ENCODE results near the gene NLRC5. TPM values are rescaled to one million over a fixed set of nuclear protein-coding genes. Genes with fewer than 3 reads are reported as not detected.
"Not testable (repeated sequence)": the region's sequence is repeated elsewhere in the genome, so short reads cannot be mapped to it uniquely, and the experiment has no call there.

NLRC5 gene
- total RNA-seq, 1 experiment from 2014 or later: 3.5 TPM

DNA sequence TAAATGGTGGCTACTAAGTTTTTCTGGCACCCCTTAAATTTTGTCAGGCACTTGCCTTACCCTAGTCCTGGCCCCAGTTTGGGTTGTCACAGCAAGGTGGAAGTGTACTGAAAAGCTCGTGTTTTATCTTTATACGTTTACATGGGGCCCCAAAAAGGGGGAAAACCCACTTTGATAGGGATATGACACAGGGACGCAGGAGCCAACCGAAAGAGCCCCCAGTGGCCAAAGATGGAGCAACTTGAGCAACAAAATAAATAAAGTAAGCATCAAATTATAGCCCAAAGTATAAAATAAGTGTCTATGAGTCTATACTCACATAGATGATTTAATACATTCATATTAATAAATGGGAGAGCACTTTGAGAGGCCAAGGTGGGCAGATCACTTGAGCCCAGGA is 32.6 kb upstream of the NLRC5 start:
- in situ Hi-C loops (cut with HindIII; ENCODE audit: low pct_unique_long_range_greater_than_20kb, low sequenced_read_pairs): no loop called here
- DNase-seq (ENCODE audit: low read depth, low spot score): no peak

DNA sequence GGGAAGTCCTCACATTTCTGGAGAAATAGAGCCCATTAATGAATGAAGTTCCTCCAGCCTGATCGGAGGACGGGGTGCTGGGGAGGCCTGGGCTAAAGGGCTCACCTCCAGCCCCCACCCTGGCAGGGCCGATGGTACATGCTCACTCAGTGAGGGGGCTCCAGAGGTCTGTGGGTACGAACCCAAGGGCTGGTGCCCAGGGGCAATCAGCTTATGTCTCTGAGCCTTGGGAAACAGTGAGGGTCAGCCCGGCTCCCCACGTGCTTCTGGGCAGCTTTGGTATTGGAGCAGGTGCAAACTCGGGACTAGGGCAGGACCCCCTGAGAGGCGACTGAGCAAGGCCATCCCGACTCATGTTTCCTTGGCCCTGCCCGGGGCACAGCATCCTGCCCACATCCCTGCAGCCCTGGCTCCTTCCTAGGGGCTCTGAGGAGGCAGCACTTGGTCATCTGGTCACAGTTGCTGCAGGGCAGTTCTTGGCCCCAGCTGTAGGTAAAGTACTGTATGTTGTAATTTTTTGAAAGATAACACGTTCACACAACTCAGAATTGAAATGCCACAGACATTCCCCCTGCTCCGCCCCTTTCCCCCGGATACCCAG is 28.6 kb upstream of the NLRC5 start:
- in situ Hi-C loops (cut with HindIII; ENCODE audit: low pct_unique_long_range_greater_than_20kb, low sequenced_read_pairs): no loop called here

DNA sequence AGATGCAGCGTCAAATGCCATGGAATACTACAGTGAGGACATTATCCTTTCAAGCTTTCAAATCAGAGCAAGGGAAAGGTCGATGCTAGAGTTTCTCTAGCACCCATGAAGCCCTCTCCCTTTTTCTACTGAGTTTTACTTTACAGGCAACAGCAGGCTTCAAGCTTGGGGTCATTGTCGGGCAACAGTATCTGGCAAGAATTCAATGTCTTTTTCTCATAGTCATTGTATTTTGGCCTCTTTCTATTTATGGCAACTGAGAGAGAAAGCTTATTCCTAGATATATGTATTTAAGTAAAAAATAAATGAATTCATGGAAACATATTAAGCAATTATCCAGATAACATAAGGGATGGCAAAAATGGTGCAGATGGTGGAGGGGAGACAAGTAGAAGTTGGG is 28.0 kb upstream of the NLRC5 start:
- no peak for DNase-seq (ENCODE audit: low read depth, low spot score)
- in situ Hi-C loops (cut with HindIII; ENCODE audit: low pct_unique_long_range_greater_than_20kb, low sequenced_read_pairs): no loop called here

More for the DNA sequence above, 28.6 kb upstream of the NLRC5 start:
- no peak for DNase-seq (ENCODE audit: low read depth, low spot score)

DNA sequence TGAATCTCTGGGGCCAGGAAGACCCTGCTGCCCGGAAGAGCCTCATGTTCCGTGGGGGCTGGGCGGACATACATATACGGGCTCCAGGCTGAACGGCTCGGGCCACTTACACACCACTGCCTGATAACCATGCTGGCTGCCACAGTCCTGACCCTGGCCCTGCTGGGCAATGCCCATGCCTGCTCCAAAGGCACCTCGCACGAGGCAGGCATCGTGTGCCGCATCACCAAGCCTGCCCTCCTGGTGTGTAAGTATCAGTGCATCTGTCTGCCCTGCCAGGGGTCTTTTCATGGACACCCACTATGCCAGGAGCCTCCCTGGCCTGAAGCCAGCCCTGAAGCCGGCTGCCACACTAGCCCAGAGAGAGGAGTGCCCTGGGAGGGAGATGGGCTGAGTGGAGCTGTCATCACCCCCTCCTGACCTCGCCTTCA is 27.5 kb upstream of the NLRC5 start, which contains the start of gene CETP:
Gene CETP, plus strand, starts transcription at position 100 of the 431 bp plus-strand sequence. Its CDS starts 30 bp downstream, at position 130.
- DNase-seq (ENCODE audit: low read depth, low spot score): no peak
- in situ Hi-C loops (cut with HindIII; ENCODE audit: low pct_unique_long_range_greater_than_20kb, low sequenced_read_pairs): no loop called here

DNA sequence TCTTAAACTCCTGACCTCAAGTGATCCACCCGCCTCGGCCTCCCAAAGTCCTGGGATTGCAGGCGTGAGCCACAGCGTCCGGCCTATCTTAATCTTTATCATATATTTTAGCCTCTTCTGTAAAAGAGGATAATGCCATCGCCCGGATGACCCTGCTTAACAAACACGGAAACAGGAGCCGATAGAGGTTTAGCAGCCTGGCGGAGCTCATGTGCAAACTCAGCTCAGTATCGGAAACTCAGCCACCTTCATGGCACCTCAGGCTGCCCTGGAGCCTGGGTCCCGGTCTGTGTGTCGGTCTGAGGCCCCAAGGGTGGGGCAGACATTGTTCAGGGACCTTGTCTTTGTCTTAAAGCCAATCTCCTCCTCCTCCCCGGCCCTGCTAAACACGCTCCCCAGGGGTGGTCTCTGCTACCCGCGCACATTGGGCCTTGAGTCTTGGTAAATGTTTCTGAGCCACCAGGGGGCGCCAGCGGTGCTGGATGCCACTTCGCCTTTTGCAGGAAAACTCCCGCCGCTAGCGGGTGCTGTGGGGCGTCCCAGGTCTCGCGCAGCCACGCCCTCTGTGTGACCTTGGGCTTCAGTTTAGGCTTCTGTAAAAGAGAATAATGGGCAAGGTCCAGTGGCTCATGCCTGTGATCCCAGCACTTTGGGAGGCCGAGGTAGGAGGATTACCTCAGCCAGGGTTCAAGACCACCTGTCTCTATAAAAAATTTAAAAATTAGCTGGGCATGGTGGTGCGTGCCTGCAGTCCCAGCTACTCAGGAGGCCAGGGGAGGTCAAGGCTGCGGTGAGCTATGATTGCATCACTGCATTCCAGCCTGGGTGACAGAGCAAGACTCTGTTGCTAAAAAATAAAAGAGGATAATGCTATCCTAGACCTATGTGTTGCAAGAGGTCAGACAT is 24.9 kb upstream of the NLRC5 start:
- in situ Hi-C loops (cut with HindIII; ENCODE audit: low pct_unique_long_range_greater_than_20kb, low sequenced_read_pairs): no loop called here

DNA sequence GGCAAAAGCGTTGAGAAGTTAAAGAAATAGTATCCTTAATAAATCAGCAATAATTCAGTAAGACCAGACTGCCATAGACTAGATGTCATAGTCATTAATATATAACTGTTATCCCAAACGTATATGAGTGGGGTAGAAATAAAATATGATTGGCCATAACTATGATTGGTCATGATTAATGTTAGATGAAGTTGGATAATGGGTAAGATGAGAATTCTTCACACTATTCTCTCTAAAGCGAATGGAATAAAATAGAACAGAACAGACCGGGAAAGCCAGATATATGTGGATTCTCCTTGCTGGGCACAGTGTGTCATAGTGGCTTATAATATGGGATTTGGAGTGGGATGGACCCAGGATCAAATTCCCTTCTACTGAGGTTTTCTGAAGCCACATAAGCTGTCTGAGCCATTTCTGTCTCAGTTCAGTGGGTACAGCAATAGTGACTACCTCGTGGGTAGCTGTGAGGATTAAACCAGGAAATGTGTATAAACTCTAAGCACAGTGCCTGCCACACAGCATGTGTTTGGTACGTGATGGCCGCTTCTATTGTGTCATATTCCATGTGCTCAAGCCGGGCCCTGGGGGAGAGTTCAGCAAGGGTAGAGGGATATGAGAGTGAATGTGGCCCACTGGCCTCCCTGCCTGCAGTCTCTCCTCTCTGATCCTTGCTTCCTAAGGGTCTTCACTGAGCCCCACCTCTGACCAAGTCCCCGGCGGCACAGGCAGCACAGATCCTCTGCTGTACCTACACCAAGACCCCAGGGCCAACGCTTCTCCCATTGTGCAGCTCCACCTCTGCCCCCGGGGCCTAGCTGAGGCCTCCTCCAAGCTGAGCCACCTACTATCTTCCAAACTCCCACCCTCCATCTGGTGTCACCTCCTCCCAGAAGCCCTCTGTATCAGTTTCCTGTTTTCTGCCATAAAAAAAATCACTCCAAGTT is 23.9 kb upstream of the NLRC5 start:
- in situ Hi-C loops (cut with HindIII; ENCODE audit: low pct_unique_long_range_greater_than_20kb, low sequenced_read_pairs): no loop called here

More for the DNA sequence above, 24.9 kb upstream of the NLRC5 start:
- peak; percentile 87 for DNase-seq (ENCODE audit: low read depth, low spot score)

DNA sequence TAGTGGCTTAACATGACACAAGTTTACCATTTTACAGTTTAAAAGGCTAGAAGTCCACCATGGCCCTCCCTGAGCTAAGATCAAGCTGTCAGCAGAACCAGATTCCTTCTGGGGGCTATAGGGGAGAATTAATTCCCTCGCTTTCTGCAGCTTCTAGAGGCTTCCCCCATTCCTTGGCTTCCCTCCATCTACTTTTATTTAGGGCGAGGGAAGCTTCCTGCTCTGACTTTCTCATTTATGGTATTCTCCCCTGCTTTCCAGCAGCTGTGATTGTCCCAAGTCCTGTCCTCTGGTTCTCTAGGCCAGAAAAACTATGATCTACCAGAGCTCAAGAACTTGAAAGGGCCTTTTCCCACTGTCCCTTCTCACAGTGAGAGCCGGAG is 23.3 kb upstream of the NLRC5 start:
- no peak for DNase-seq (ENCODE audit: low read depth, low spot score)
- in situ Hi-C loops (cut with HindIII; ENCODE audit: low pct_unique_long_range_greater_than_20kb, low sequenced_read_pairs): no loop called here

More for the DNA sequence above, 23.9 kb upstream of the NLRC5 start:
- no peak for DNase-seq (ENCODE audit: low read depth, low spot score)

DNA sequence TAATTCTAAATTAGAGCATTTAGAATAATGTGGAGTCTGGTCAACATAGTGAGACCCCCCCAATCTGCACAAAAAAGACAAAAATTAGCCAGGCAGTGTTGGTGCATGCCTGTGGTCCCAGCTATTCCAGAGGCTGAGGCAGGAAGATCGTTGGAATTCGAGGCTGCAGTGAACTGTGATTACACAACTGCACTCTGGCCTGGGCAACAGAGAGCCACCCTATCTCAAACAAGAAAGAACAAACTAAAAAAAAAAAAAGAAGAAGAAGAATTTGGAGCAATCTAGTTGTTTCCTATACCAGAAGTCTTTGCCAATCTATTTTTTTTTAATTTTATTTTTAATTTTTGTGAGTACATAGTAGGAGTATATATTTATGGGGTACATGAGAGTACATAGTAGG is 21.6 kb upstream of the NLRC5 start:
- in situ Hi-C loops (cut with HindIII; ENCODE audit: low pct_unique_long_range_greater_than_20kb, low sequenced_read_pairs): no loop called here
- DNase-seq (ENCODE audit: low read depth, low spot score): no peak

DNA sequence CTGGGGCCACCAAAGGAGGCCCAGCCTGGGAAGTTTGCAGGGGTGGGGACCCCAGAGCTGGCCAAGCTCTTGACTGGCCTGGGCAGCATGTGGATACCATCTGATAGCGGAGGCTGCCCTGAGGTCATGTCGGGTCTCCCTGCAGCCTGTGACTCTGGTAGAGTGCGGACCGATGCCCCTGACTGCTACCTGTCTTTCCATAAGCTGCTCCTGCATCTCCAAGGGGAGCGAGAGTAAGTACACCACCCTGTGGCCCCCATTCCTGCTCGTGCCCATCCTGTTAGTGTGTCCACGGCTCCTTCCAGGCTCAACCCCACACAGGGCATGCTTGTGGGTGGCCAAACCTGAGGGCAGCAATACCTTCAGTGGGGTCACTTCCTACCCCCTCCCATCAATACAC is 19.6 kb upstream of the NLRC5 start:
- no peak for DNase-seq (ENCODE audit: low read depth, low spot score)
- in situ Hi-C loops (cut with HindIII; ENCODE audit: low pct_unique_long_range_greater_than_20kb, low sequenced_read_pairs): no loop called here

DNA sequence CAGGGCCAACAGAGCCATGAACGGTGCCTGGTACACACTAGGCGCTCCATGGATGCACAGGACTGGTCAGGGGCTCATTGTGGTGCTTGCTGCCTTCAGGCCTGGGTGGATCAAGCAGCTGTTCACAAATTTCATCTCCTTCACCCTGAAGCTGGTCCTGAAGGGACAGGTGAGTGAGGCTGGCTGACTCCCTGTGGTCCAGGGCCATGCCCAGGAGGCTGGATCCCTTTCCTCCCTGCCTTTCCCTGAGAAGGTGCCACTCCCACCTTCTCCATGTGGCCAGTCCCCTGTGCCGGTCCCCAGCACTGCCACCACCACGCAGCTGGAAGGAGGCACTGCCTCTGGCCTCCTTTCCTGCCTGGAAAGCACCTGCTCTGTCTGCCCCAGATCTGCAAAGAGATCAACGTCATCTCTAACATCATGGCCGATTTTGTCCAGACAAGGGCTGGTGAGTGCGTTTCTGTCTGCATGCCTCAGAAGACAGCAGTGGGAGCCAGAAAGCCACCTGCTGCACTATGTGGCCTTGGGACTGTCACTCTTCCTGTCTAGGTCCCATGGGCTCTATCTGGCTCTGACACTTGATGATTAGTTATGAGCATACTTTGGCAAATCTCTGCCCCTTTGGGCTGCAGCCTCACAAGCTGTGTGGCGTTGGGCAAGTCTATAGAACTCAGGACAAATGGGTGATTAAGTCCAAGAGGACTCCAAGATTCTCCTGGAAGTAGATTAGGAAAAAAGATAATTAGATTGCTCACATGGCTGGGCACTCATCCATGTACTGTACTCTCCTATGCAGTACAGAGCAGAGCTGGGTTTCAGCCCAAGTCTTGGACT is 18.2 kb upstream of the NLRC5 start:
- no peak for DNase-seq (ENCODE audit: low read depth, low spot score)
- in situ Hi-C loops (cut with HindIII; ENCODE audit: low pct_unique_long_range_greater_than_20kb, low sequenced_read_pairs): no loop called here

DNA sequence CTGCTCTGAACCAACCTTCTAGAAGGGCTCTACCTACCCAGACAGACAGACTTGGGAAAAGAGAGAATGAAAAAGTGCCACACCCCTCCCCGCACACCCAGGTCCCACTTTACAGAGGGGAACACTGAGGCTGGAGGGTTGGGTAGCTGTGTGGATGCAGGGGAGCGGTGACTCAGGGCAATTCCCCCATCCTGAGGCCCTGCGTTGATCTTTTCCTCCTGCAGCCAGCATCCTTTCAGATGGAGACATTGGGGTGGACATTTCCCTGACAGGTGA is 17.7 kb upstream of the NLRC5 start:
- in situ Hi-C loops (cut with HindIII; ENCODE audit: low pct_unique_long_range_greater_than_20kb, low sequenced_read_pairs): no loop called here
- no peak for DNase-seq (ENCODE audit: low read depth, low spot score)

DNA sequence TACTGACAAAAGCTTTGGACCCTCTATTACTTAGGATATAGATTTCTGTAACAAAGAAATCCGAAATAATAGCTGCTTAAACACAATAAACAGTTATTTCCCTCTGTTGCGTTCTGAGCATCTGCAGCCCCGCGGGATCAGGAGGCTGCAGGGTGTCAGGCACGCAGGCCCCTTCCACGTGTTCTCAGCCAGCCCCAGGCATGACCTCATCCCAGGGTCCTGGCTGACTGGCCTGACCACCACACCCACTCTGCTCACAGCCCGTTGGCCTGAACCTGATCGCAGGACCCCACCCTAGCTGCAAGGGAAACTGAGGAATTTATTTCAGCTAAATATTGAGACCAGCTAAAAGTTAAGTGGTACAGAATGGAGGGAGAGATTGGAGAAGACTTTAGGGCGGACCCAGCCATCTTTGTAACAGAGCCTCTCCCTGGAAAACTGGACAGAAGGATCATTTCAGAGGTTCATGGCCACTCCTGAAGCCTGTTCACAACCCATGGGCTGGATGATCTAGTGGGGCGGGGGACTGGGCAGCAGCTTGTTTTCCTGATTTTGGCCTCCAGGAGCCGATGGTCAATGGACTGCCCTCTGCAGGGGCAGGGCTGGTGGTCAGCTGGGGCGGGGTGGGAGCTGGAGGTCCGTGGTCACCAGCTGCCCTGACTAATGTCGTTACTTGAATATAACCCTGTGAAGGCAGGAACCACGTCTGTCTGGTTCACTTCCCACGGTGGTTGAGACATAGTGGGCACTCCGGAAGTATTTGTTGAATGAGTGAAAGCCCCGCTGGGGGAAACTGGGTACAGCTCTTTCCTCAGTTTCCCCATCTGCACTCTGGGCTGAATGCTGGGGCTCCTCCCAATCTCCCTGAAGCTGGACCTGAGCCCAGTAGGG is 16.7 kb upstream of the NLRC5 start:
- in situ Hi-C loops (cut with HindIII; ENCODE audit: low pct_unique_long_range_greater_than_20kb, low sequenced_read_pairs): no loop called here
- no peak for DNase-seq (ENCODE audit: low read depth, low spot score)

DNA sequence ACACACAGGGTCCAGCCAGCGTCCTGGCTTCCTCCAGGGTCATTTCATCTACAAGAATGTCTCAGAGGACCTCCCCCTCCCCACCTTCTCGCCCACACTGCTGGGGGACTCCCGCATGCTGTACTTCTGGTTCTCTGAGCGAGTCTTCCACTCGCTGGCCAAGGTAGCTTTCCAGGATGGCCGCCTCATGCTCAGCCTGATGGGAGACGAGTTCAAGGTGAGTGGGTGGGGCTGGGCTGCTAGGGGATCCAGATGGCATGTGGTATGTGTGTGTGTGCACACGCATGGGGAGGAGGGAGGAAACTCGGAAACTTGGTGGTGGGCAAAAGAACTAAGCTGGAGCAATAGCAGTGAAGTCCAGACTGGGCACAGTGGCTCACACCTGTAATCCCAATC is 16.1 kb upstream of the NLRC5 start:
- in situ Hi-C loops (cut with HindIII; ENCODE audit: low pct_unique_long_range_greater_than_20kb, low sequenced_read_pairs): no loop called here
- DNase-seq (ENCODE audit: low read depth, low spot score): no peak

DNA sequence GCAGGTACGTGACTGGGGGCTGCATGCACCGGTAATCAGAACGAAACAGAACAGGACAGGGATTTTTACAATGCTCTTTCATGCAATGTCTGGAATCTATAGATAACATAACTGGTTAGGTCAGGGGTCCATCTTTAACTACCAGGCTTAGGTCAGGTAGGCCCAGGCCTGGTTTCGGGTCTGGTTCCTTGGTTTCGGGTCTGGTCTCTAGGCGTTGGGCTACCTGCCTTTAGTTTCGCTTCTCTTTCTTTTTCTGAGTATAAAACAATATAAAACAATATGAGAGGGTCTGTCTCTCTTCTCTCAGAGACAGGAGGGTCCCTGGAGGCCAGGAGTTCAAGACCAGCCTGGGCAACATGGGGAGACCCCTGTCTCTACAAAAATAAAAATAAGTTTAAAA is 15.5 kb upstream of the NLRC5 start:
- DNase-seq (ENCODE audit: low read depth, low spot score); in situ Hi-C loops (cut with HindIII; ENCODE audit: low pct_unique_long_range_greater_than_20kb, low sequenced_read_pairs): not testable (repeated sequence)

DNA sequence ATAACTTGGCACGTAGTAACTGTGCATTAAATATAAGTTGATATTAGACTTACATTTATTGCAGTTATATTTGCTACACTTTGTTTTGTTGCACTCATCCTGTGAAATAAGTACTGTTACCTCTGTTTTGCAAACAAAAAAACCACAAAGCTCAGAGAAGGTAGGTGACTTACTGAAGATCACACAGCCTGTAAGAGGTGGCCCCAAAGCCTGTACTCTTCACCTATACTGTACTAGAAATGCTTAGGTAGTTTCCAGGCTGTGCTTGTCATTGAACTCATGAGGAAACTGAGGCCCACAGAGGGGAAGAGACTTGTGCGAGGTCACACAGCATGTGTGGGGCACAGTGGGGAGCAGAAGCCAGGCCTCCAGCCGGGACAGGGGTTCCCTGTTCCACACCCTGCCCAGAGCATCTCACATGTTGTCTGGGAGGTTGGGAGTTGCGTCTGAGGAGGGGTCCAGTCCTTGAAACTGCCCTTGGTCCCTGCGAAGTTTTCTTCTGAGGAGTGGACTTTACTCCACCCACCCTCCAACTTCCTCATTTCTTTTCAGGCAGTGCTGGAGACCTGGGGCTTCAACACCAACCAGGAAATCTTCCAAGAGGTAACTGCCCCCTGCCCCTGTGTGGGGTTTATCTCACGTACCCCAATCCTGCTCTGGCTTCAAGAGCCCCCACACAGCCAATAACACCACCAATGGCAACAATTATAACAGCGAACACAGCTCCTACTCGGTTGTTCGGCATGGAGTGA is 14.6 kb upstream of the NLRC5 start:
- in situ Hi-C loops (cut with HindIII; ENCODE audit: low pct_unique_long_range_greater_than_20kb, low sequenced_read_pairs): no loop called here
- DNase-seq (ENCODE audit: low read depth, low spot score): no peak

DNA sequence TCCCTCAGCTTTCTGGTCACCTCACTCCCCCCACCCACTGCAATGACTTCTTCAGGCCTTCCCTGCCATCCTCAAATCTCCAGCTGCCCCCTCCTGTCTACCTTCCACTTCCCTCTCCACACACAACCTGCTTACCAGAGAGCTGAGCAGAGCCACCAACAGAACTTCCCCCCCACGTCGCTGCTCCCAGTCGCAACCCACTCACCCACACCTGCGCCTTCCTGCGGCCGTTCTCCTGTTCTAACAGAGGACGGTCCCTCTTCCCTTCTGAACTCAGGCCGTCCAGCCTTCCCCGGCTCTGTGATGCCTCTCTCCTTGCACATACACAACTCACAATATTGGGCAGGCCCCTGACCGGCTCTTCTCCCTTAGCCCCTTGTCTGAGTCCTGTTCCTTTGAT is 13.6 kb upstream of the NLRC5 start:
- in situ Hi-C loops (cut with HindIII; ENCODE audit: low pct_unique_long_range_greater_than_20kb, low sequenced_read_pairs): no loop called here
- DNase-seq (ENCODE audit: low read depth, low spot score): no peak

Measured in SK-MEL-5 (cell line).